A549 (cell line): ENCODE results near the gene GLTPD2. TPM values are rescaled to one million over a fixed set of nuclear protein-coding genes. Genes with fewer than 3 reads are reported as not detected.

ENCODE experiments used
- ATAC-seq, 2 experiments: fragments of 200-7000 bp in 1 of 2; fragments of >200 bp in 1 of 2; cut with Nextera tagmentation in 1 of 2; cut with Tn5 transposase in 1 of 2; 3 replicates each; pipeline versions ENCODE4 v1.8.0 to v1.9.1; 2018 to 2020; ENCODE audit warnings: mild to moderate bottlenecking in 1 of 2, moderate library complexity in 1 of 2
- CTCF ChIA-PET: fragments of 300-600 bp; sonication (Branson Sonifier 250); formaldehyde crosslinking; extraction: SDS; loops from one replicate; lab custom pipeline; 2021; ENCODE audit warnings: antibody characterized with exemption, inconsistent platforms; lab: Yijun Ruan, JAX
- POLR2A ChIA-PET: fragments of 350-600 bp; formaldehyde crosslinking; extraction: SDS; loops from one replicate; lab custom pipeline; 2021; ENCODE audit warnings: antibody characterized with exemption, inconsistent platforms; lab: Yijun Ruan, JAX
- DNase-seq, 2 experiments: peaks; one replicate each; pipeline versions ENCODE4 v3.0.0 to v3.0.0-alpha.2; 2011 to 2016; ENCODE audit warnings: low read depth in 1 of 2, low spot score in 1 of 2
- FAIRE-seq: peaks from 2 replicates; lab custom pipeline; 2011; peaks lifted over from hg19 to GRCh38; lab: Jason Lieb, UNC
- H3K27ac ChIP-seq, 2 experiments: fragments of >200 bp; sonication (Bioruptor Twin); formaldehyde crosslinking; 3 replicates each; pipeline ENCODE4 v1.5.1; 2016 to 2017
- H3K4me1 ChIP-seq: fragments of >200 bp; sonication (Bioruptor Twin); formaldehyde crosslinking; 3 replicates; pipeline ENCODE4 v1.6.1; 2016
- H3K4me2 ChIP-seq: fragments of >200 bp; sonication (Bioruptor Twin); formaldehyde crosslinking; 3 replicates; pipeline ENCODE4 v1.6.1; 2016
- H3K4me3 ChIP-seq: fragments of >200 bp; sonication (Bioruptor Twin); formaldehyde crosslinking; 3 replicates; pipeline ENCODE4 v1.5.1; 2016
- H3K9me3 ChIP-seq: fragments of >200 bp; sonication (Bioruptor Twin); formaldehyde crosslinking; 3 replicates; pipeline ENCODE4 v1.6.1; 2016
- ATOH8 ChIP-seq: fragments of 250-450 bp; sonication (Bioruptor Pico); IDR thresholded peaks from 2 replicates; pipeline ENCODE4 v1.5.0; 2020; ENCODE audit warnings: low read depth, mild to moderate bottlenecking, moderate library complexity
- CBX2 ChIP-seq: fragments of 200-600 bp; sonication (generic); IDR thresholded peaks from 2 replicates; pipeline ENCODE4 v1.6.1; 2016; ENCODE audit warnings: low read depth, mild to moderate bottlenecking, borderline replicate concordance
- CBX8 ChIP-seq: fragments of 200-600 bp; sonication (generic); IDR thresholded peaks from 2 replicates; pipeline ENCODE4 v1.6.1; 2016
- CEBPB ChIP-seq, 2 experiments: fragments of >200 bp in 1 of 2; sonication (Bioruptor Twin) in 1 of 2; formaldehyde crosslinking in 1 of 2; IDR thresholded peaks; 2 replicates each; pipeline ENCODE4 v1.6.1; 2012 to 2016
- CHD2 ChIP-seq: fragments of 150-350 bp; IDR thresholded peaks from 2 replicates; pipeline ENCODE4 v1.6.1; 2014; ENCODE audit warnings: low read length; ENCODE audit not compliant: partially characterized antibody
- EHF ChIP-seq: fragments of 250-450 bp; sonication (Bioruptor Pico); IDR thresholded peaks from 2 replicates; pipeline ENCODE4 v1.5.0; 2020; ENCODE audit warnings: mild to moderate bottlenecking
- FOSB ChIP-seq: fragments of 250-450 bp; sonication (Bioruptor Pico); IDR thresholded peaks from 2 replicates; pipeline ENCODE4 v1.5.0; 2020; ENCODE audit warnings: mild to moderate bottlenecking, moderate library complexity
- FOXS1 ChIP-seq: fragments of 250-450 bp; sonication (Bioruptor Pico); IDR thresholded peaks from 2 replicates; pipeline ENCODE4 v1.5.0; 2020; ENCODE audit warnings: mild to moderate bottlenecking, moderate library complexity
- HEYL ChIP-seq: fragments of 250-450 bp; sonication (Bioruptor Pico); IDR thresholded peaks from 2 replicates; pipeline ENCODE4 v1.8.0; 2021; ENCODE audit warnings: mild to moderate bottlenecking, moderate library complexity
- HOXA7 ChIP-seq: fragments of 250-450 bp; sonication (Bioruptor Pico); IDR thresholded peaks from 2 replicates; pipeline ENCODE4 v1.5.0; 2020; ENCODE audit warnings: mild to moderate bottlenecking, moderate library complexity
- JUNB ChIP-seq: fragments of >200 bp; sonication (Bioruptor Twin); formaldehyde crosslinking; IDR thresholded peaks from 2 replicates; pipeline ENCODE4 v1.6.1; 2016
- MYC ChIP-seq: IDR thresholded peaks from 2 replicates; pipeline ENCODE4 v1.6.1; 2012; ENCODE audit warnings: mild to moderate bottlenecking, inconsistent platforms, low read length, improper control_type of control experiment, borderline replicate concordance
- PHF8 ChIP-seq: fragments of 200-600 bp; sonication (generic); IDR thresholded peaks from 2 replicates; pipeline ENCODE4 v1.6.1; 2016; ENCODE audit warnings: low read depth, mild to moderate bottlenecking, antibody characterized with exemption, moderate library complexity, borderline replicate concordance
- RAD21 ChIP-seq, 2 experiments: fragments of >200 bp in 1 of 2; sonication (Bioruptor Twin) in 1 of 2; formaldehyde crosslinking in 1 of 2; IDR thresholded peaks in 1 of 2; conservative IDR thresholded peaks in 1 of 2; 2 replicates in 1 of 2; 3 replicates in 1 of 2; pipeline ENCODE4 v1.6.1; 2012 to 2018; ENCODE audit warnings: inconsistent platforms in 1 of 2
- RARB ChIP-seq: fragments of 250-450 bp; sonication (Bioruptor Pico); IDR thresholded peaks from 2 replicates; pipeline ENCODE4 v1.8.0; 2021; ENCODE audit warnings: mild to moderate bottlenecking, moderate library complexity
- RCOR1 ChIP-seq: fragments of 150-350 bp; IDR thresholded peaks from 2 replicates; pipeline ENCODE4 v1.6.1; 2014; ENCODE audit warnings: antibody characterized with exemption, low read length, low read depth
- SMC3 ChIP-seq: fragments of >200 bp; sonication (Bioruptor Twin); formaldehyde crosslinking; IDR thresholded peaks from 3 replicates; pipeline ENCODE4 v1.6.1; 2018; ENCODE audit warnings: inconsistent platforms
- SREBF2 ChIP-seq: fragments of 450-650 bp; IDR thresholded peaks from 2 replicates; pipeline ENCODE4 v1.6.1; 2014; ENCODE audit warnings: mild to moderate bottlenecking, moderate library complexity
- TFCP2L1 ChIP-seq: fragments of 250-450 bp; sonication (Bioruptor Pico); IDR thresholded peaks from 2 replicates; pipeline ENCODE4 v1.5.0; 2021; ENCODE audit warnings: mild to moderate bottlenecking
- USF2 ChIP-seq: fragments of 450-650 bp; IDR thresholded peaks from 2 replicates; pipeline ENCODE4 v1.6.1; 2014; ENCODE audit warnings: antibody characterized with exemption
- ZC3H11A ChIP-seq: fragments of 450-650 bp; IDR thresholded peaks from 2 replicates; pipeline ENCODE4 v1.6.1; 2014; ENCODE audit warnings: antibody characterized with exemption, mild to moderate bottlenecking
- ZSCAN20 ChIP-seq: fragments of 250-450 bp; sonication (Bioruptor Pico); IDR thresholded peaks from 2 replicates; pipeline ENCODE4 v1.8.0; 2022; ENCODE audit warnings: mild to moderate bottlenecking, moderate library complexity
- WGBS: methylation state at CpG from one replicate; pipeline ENCODE4 v1.1.6; 2017; ENCODE audit errors: missing lambda C conversion rate; 5-methylcytosine and 5-hydroxymethylcytosine counted together
- polyA plus RNA-seq, 4 experiments: library from polyadenylated mRNA; depleted of rRNA in 3 of 4; stranded (reverse); fragments of >200 nt; fragmentation: RNase III in 1 of 4; extraction: RNeasy Plus Mini Kit Qiagen cat#74134 plus additional on column Dnase treatment in 1 of 4; gene quantifications; 2 replicates in 3 of 4; 3 replicates in 1 of 4; pipeline ENCODE4 v1.2.3, GENCODE V29; 2011 to 2017
- TF ChIP-seq, protein P1 (sequence below): fragments of >200 bp; sonication (Bioruptor Twin); formaldehyde crosslinking; IDR thresholded peaks from 3 replicates; pipeline ENCODE4 v1.5.1; 2016
- TF ChIP-seq, protein P2 (sequence below): fragments of 200-600 bp; sonication (generic); IDR thresholded peaks from 2 replicates; pipeline ENCODE4 v1.6.1; 2016; ENCODE audit warnings: antibody characterized with exemption, mild to moderate bottlenecking, moderate library complexity

GLTPD2 gene
- polyA plus RNA-seq, 2 of the 4 experiments (the other 2 are of a cell fraction), result not detected

DNA sequence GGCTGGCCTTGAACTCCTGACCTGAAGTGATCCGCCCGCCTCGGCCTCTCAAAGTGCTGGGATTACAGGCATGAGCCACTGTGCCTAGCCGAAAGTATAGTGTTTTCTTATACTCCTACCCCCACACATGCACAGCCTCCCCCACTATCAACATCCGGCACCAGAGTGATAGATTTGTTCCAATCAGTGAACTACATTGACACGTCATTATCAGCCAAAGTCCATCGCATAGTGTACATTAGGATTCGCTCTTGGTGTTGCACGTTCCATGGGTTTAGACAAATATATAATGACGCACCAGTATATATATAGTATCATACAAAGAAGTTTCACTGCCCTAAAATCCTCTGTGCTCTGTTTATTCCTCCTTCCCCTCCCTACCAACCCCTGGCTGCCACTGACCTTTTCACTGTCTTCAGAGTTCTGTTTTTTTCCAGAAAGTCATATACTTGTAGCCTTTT, 29.0 kb upstream of the GLTPD2 start:
- POLR2A ChIA-PET, result interaction anchor here (0.7 kb wide), 1 partner anchor 239 kb away, joined by 4 read pairs; no protein-coding TSS in a partner anchor

DNA sequence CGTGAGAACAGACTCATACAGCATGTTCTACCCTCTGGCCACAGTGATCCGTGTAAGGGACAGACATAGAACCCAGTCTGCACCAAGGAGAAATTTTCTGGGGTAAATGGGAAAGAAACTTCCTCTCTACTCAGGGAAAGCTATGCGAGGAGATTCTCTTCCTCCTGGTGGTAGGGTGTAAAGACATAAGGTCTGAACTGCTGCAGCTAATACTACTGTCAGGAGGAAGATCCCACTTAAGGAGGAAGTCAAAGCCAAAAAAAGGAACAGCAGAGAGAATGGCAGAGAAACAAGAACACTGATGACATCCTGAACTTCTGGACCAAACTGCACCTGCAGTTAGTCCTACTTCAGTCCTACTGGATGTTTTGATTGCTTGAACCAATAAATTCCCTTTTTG, 24.2 kb upstream of the GLTPD2 start:
- no peaks in the 10 kb centered on the region for H3K9me3 ChIP-seq
- no peak overlapping the region for H3K4me3 ChIP-seq
- 40% methylated on average over 3 of the region's 3 CpGs for WGBS
- POLR2A ChIA-PET, result no interaction called here
- no peak overlapping the region for H3K4me2 ChIP-seq
- peak; percentile 30 to 38; a peak in 4 of 6 replicates for ATAC-seq
- peaks cover 1% of the 10 kb centered on the region; the same call in 2 of the 3 replicates for H3K4me1 ChIP-seq
- DNase-seq, result no peak
- H3K27ac ChIP-seq, result no peak overlapping the region
- FAIRE-seq, result no peak
- CTCF ChIA-PET, result interaction anchor here (0.9 to 2.7 kb wide), 5 partner anchors 9 to 25 kb away, joined by 3 to 14 read pairs (median 4); no protein-coding TSS in a partner anchor
- no peak for TF ChIP-seq HOXA7

More for the DNA sequence above, 29.0 kb upstream of the GLTPD2 start:
- FAIRE-seq (no peak), DNase-seq (no peak), ATAC-seq (no peak)
- CTCF ChIA-PET, result no interaction called here
- H3K4me2 ChIP-seq, result no peak overlapping the region
- H3K27ac ChIP-seq, result no peak overlapping the region
- WGBS, result 74% methylated on average over 10 of the region's 10 CpGs
- H3K4me1 ChIP-seq, result no peaks in the 10 kb centered on the region
- TF ChIP-seq ATOH8 (no peak), CBX2 (no peak), RARB (CRISPR knock-in tag) (no peak), ZC3H11A (no peak), FOXS1 (CRISPR knock-in tag) (no peak)
- H3K4me3 ChIP-seq, result no peak overlapping the region
- no peaks in the 10 kb centered on the region for H3K9me3 ChIP-seq

GRCh38 chr17:4766201-4766600, 22.6 kb upstream of the GLTPD2 start:
- ChIA-PET POLR2A (no interaction called here), CTCF (interaction anchor here (1.2 to 1.5 kb wide), 2 partner anchors 24 to 34 kb away, joined by 4 to 7 read pairs; no protein-coding TSS in a partner anchor)
- H3K27ac ChIP-seq, result no peak overlapping the region
- DNase-seq (no peak), ATAC-seq (no peak)
- H3K9me3 ChIP-seq, result no peaks in the 10 kb centered on the region
- 88% methylated on average over 3 of the region's 3 CpGs for WGBS
- H3K4me3 ChIP-seq, result no peak overlapping the region
- H3K4me1 ChIP-seq, result peaks cover 6% of the 10 kb centered on the region; the same call in 2 of the 3 replicates
- H3K4me2 ChIP-seq, result no peak overlapping the region
- TF ChIP-seq CBX8 (no peak), RCOR1 (no peak), EHF (CRISPR knock-in tag) (no peak), SMC3 (no peak), MYC (no peak), USF2 (no peak), HEYL (CRISPR knock-in tag) (no peak), ZSCAN20 (CRISPR knock-in tag) (no peak), CHD2 (no peak)
- TF ChIP-seq, all 56 proteins: peak for 0
- FAIRE-seq, result no peak

GRCh38 chr17:4766723-4767122, 22.0 kb upstream of the GLTPD2 start:
- peaks cover 11% of the 10 kb centered on the region for H3K4me1 ChIP-seq
- FAIRE-seq (no peak), DNase-seq (no peak), ATAC-seq (no peak)
- WGBS, result 90% methylated on average over 9 of the region's 9 CpGs
- ChIA-PET POLR2A (no interaction called here), CTCF (interaction anchor here (1.2 to 1.5 kb wide), 2 partner anchors 24 to 35 kb away, joined by 4 to 7 read pairs; no protein-coding TSS in a partner anchor)
- no peak overlapping the region for H3K4me3 ChIP-seq
- no peaks in the 10 kb centered on the region for H3K9me3 ChIP-seq
- no peak overlapping the region for H3K4me2 ChIP-seq
- H3K27ac ChIP-seq, result no peak overlapping the region
- TF ChIP-seq TFCP2L1 (CRISPR knock-in tag) (no peak), RARB (CRISPR knock-in tag) (no peak), ZC3H11A (no peak), PHF8 (no peak), SMC3 (no peak), SREBF2 (no peak), JUNB (no peak), FOSB (CRISPR knock-in tag) (no peak), CEBPB (IDR thresholded peaks at IDR 0.05) (no peak), CBX2 (no peak), RAD21 (conservative IDR thresholded peaks at IDR 0.05 in 1 of 2, IDR thresholded peaks at IDR 0.05 in 1 of 2) (no peak)
- TF ChIP-seq, protein P1, sequence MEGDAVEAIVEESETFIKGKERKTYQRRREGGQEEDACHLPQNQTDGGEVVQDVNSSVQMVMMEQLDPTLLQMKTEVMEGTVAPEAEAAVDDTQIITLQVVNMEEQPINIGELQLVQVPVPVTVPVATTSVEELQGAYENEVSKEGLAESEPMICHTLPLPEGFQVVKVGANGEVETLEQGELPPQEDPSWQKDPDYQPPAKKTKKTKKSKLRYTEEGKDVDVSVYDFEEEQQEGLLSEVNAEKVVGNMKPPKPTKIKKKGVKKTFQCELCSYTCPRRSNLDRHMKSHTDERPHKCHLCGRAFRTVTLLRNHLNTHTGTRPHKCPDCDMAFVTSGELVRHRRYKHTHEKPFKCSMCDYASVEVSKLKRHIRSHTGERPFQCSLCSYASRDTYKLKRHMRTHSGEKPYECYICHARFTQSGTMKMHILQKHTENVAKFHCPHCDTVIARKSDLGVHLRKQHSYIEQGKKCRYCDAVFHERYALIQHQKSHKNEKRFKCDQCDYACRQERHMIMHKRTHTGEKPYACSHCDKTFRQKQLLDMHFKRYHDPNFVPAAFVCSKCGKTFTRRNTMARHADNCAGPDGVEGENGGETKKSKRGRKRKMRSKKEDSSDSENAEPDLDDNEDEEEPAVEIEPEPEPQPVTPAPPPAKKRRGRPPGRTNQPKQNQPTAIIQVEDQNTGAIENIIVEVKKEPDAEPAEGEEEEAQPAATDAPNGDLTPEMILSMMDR, result no peak
- TF ChIP-seq, protein P2, sequence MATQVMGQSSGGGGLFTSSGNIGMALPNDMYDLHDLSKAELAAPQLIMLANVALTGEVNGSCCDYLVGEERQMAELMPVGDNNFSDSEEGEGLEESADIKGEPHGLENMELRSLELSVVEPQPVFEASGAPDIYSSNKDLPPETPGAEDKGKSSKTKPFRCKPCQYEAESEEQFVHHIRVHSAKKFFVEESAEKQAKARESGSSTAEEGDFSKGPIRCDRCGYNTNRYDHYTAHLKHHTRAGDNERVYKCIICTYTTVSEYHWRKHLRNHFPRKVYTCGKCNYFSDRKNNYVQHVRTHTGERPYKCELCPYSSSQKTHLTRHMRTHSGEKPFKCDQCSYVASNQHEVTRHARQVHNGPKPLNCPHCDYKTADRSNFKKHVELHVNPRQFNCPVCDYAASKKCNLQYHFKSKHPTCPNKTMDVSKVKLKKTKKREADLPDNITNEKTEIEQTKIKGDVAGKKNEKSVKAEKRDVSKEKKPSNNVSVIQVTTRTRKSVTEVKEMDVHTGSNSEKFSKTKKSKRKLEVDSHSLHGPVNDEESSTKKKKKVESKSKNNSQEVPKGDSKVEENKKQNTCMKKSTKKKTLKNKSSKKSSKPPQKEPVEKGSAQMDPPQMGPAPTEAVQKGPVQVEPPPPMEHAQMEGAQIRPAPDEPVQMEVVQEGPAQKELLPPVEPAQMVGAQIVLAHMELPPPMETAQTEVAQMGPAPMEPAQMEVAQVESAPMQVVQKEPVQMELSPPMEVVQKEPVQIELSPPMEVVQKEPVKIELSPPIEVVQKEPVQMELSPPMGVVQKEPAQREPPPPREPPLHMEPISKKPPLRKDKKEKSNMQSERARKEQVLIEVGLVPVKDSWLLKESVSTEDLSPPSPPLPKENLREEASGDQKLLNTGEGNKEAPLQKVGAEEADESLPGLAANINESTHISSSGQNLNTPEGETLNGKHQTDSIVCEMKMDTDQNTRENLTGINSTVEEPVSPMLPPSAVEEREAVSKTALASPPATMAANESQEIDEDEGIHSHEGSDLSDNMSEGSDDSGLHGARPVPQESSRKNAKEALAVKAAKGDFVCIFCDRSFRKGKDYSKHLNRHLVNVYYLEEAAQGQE, result no peak
